A549 (cell line): ENCODE data around the gene SV2C.

Source experiments
- CEBPB ChIP-seq, 2 experiments: fragments of >200 bp in 1 of 2; sonication (Bioruptor Twin) in 1 of 2; formaldehyde crosslinking in 1 of 2; IDR thresholded peaks; 2 replicates each; pipeline ENCODE4 v1.6.1; 2012 to 2016
- CHD2 ChIP-seq: fragments of 150-350 bp; IDR thresholded peaks from 2 replicates; pipeline ENCODE4 v1.6.1; 2014; ENCODE audit warnings: low read length; ENCODE audit not compliant: partially characterized antibody
- CTCF ChIP-seq: fragments of >200 bp; sonication (Bioruptor Twin); formaldehyde crosslinking; IDR thresholded peaks from 3 replicates; pipeline ENCODE4 v1.5.1; 2016
- EP300 ChIP-seq, 2 experiments: fragments of >200 bp; sonication (Bioruptor Twin); formaldehyde crosslinking; IDR thresholded peaks; 2 replicates in 1 of 2; 3 replicates in 1 of 2; pipeline ENCODE4 v1.6.1; 2016 to 2017
- ESRRA ChIP-seq: fragments of 150-350 bp; IDR thresholded peaks from 2 replicates; pipeline ENCODE4 v1.6.1; 2014; ENCODE audit warnings: mild to moderate bottlenecking, low read length, borderline replicate concordance
- HDAC2 ChIP-seq: fragments of 200-600 bp; sonication (generic); IDR thresholded peaks from 2 replicates; pipeline ENCODE4 v1.6.1; 2016
- KDM5A ChIP-seq: fragments of 200-600 bp; sonication (generic); IDR thresholded peaks from 2 replicates; pipeline ENCODE4 v1.6.1; 2016; ENCODE audit warnings: antibody characterized with exemption, mild to moderate bottlenecking
- MAFK ChIP-seq: fragments of 450-650 bp; IDR thresholded peaks from 2 replicates; pipeline ENCODE4 v1.6.1; 2014; ENCODE audit not compliant: partially characterized antibody
- MAX ChIP-seq: IDR thresholded peaks from 2 replicates; pipeline ENCODE4 v1.6.1; 2012
- MAZ ChIP-seq: fragments of 150-350 bp; IDR thresholded peaks from 2 replicates; pipeline ENCODE4 v1.6.1; 2014; ENCODE audit warnings: antibody characterized with exemption, low read depth, low read length, borderline replicate concordance
- PHF8 ChIP-seq: fragments of 200-600 bp; sonication (generic); IDR thresholded peaks from 2 replicates; pipeline ENCODE4 v1.6.1; 2016; ENCODE audit warnings: low read depth, mild to moderate bottlenecking, antibody characterized with exemption, moderate library complexity, borderline replicate concordance
- POLR2A ChIP-seq: IDR thresholded peaks from 2 replicates; pipeline ENCODE4 v1.6.1; 2012; ENCODE audit warnings: mild to moderate bottlenecking, low read length
- USF2 ChIP-seq: fragments of 450-650 bp; IDR thresholded peaks from 2 replicates; pipeline ENCODE4 v1.6.1; 2014; ENCODE audit warnings: antibody characterized with exemption
- ZC3H11A ChIP-seq: fragments of 450-650 bp; IDR thresholded peaks from 2 replicates; pipeline ENCODE4 v1.6.1; 2014; ENCODE audit warnings: antibody characterized with exemption, mild to moderate bottlenecking

- TF ChIP-seq CTCF (no peak), USF2 (no peak), KDM5A (no peak), POLR2A (no peak), CEBPB (IDR thresholded peaks at IDR 0.05) (peak; percentile 17 to 52; a peak in 1 of 4 replicates), MAFK (no peak), PHF8 (no peak), MAX (no peak), HDAC2 (no peak), EP300 (IDR thresholded peaks at IDR 0.05) (no peak), MAZ (no peak), CHD2 (no peak), ZC3H11A (no peak), ESRRA (no peak)
These were observed 222.1 kb downstream of the SV2C start for GRCh38 chr5:76305269-76305668.
